Muscle of leg (tissue), 11 donors: ENCODE results near the gene IGFN1. TPM values are rescaled to one million over a fixed set of nuclear protein-coding genes. Genes with fewer than 3 reads are reported as not detected.

ENCODE experiments used
- DNase-seq: peaks from one replicate; pipeline ENCODE4 v3.0.0; 2013
- H3K27ac ChIP-seq: one replicate; pipeline ENCODE4 v1.5.1; 2013; ENCODE audit warnings: mild to moderate bottlenecking, low read length, control low read depth
- H3K27me3 ChIP-seq: one replicate; pipeline ENCODE4 v1.6.1; 2013; ENCODE audit warnings: low read length; ENCODE audit not compliant: control insufficient read depth, insufficient read depth
- H3K36me3 ChIP-seq: one replicate; pipeline ENCODE4 v1.6.1; 2013; ENCODE audit warnings: low read length; ENCODE audit not compliant: control insufficient read depth, insufficient read depth
- H3K4me1 ChIP-seq: one replicate; pipeline ENCODE4 v1.6.1; 2013; ENCODE audit warnings: low read length; ENCODE audit not compliant: control insufficient read depth, insufficient read depth
- H3K4me3 ChIP-seq: one replicate; pipeline ENCODE4 v1.5.1; 2013; ENCODE audit warnings: low read length, control low read depth
- H3K9me3 ChIP-seq: replicated peaks from 2 replicates; pipeline ENCODE4 v1.6.1; 2013; ENCODE audit warnings: low read depth, low read length; ENCODE audit not compliant: control insufficient read depth
- WGBS: methylation state at CpG from one replicate; pipeline ENCODE4 v1.1.5; 2013; ENCODE audit warnings: missing lambda C conversion rate; ENCODE audit not compliant: insufficient coverage; 5-methylcytosine and 5-hydroxymethylcytosine counted together
- polyA plus RNA-seq, 8 donors: library from polyadenylated mRNA; unstranded; fragments of 120-200 nt; gene quantifications; one replicate each; pipeline versions ENCODE4 v1.2.1 to v1.2.3, GENCODE V29; 2013; ENCODE audit warnings: inconsistent platforms in 1 of 8, low replicate concordance in 1 of 8; ENCODE audit not compliant: insufficient read length in 8 of 8, insufficient read depth in 1 of 8
- total RNA-seq: library from RNA; stranded (reverse); fragments of 120-200 nt; gene quantifications from one replicate; pipeline ENCODE4 v1.2.4, GENCODE V29; 2013

Gene IGFN1
- total and polyA plus RNA-seq, 9 donors = 0.72 to 4.3 (median 2.8) TPM

GRCh38 chr1:201172999-201173610 lies 17.5 kb upstream of the IGFN1 start:
- Histone ChIP-seq H3K27ac (peak overlapping the region; percentile 88), H3K9me3 (no peaks in the 10 kb centered on the region), H3K27me3 (no peaks in the 10 kb centered on the region), H3K4me3 (no peak overlapping the region), H3K36me3 (no peaks in the 10 kb centered on the region), H3K4me1 (peaks cover 27% of the 10 kb centered on the region)
- 74% methylated on average over 2 of the region's 4 CpGs for WGBS
- no peak for DNase-seq

GRCh38 chr1:201173736-201174135 lies 16.9 kb upstream of the IGFN1 start:
- no CpG with 5 or more reads among the region's 1 CpG for WGBS
- H3K9me3 ChIP-seq = no peaks in the 10 kb centered on the region
- H3K27me3 ChIP-seq = no peaks in the 10 kb centered on the region
- H3K27ac ChIP-seq = no peak overlapping the region
- no peak overlapping the region for H3K4me3 ChIP-seq
- H3K4me1 ChIP-seq = peaks cover 27% of the 10 kb centered on the region
- DNase-seq = no peak
- no peaks in the 10 kb centered on the region for H3K36me3 ChIP-seq

GRCh38 chr1:201175820-201176500 lies 14.7 kb upstream of the IGFN1 start:
- no peak overlapping the region for H3K27ac ChIP-seq
- DNase-seq = no peak
- H3K4me1 ChIP-seq = peaks cover 20% of the 10 kb centered on the region
- no CpG with 5 or more reads among the region's 7 CpGs for WGBS
- H3K27me3 ChIP-seq = no peaks in the 10 kb centered on the region
- no peak overlapping the region for H3K4me3 ChIP-seq
- H3K36me3 ChIP-seq = no peaks in the 10 kb centered on the region
- H3K9me3 ChIP-seq = no peaks in the 10 kb centered on the region

GRCh38 chr1:201176940-201177339 lies 13.7 kb upstream of the IGFN1 start:
- Histone ChIP-seq H3K9me3 (no peaks in the 10 kb centered on the region), H3K36me3 (no peaks in the 10 kb centered on the region), H3K4me3 (no peak overlapping the region), H3K27me3 (no peaks in the 10 kb centered on the region), H3K4me1 (peaks cover 14% of the 10 kb centered on the region), H3K27ac (no peak overlapping the region)
- 20% methylated on average over 1 of the region's 2 CpGs for WGBS
- DNase-seq = no peak

- no peak overlapping the region for H3K4me3 ChIP-seq
- H3K36me3 ChIP-seq = no peaks in the 10 kb centered on the region
- WGBS = 48% methylated on average over 3 of the region's 3 CpGs
- H3K27ac ChIP-seq = no peak overlapping the region
- peaks cover 7% of the 10 kb centered on the region for H3K4me1 ChIP-seq
- H3K27me3 ChIP-seq = no peaks in the 10 kb centered on the region
- no peak for DNase-seq
- H3K9me3 ChIP-seq = no peaks in the 10 kb centered on the region
Measured at GRCh38 chr1:201178718-201179117, 11.9 kb upstream of the IGFN1 start.

GRCh38 chr1:201180141-201180540 lies 10.5 kb upstream of the IGFN1 start:
- WGBS = no CpG with 5 or more reads among the region's 1 CpG
- DNase-seq = no peak
- H3K4me1 ChIP-seq = peaks cover 21% of the 10 kb centered on the region

GRCh38 chr1:201180901-201181300 lies 9.7 kb upstream of the IGFN1 start:
- peaks cover 25% of the 10 kb centered on the region for H3K4me1 ChIP-seq
- WGBS = 54% methylated on average over 5 of the region's 6 CpGs
- peak overlapping the region; percentile 43 for H3K27ac ChIP-seq
- H3K4me3 ChIP-seq = no peak overlapping the region
- no peaks in the 10 kb centered on the region for H3K9me3 ChIP-seq
- no peaks in the 10 kb centered on the region for H3K36me3 ChIP-seq
- DNase-seq = peak; percentile 54
- peaks cover 2% of the 10 kb centered on the region for H3K27me3 ChIP-seq

More at GRCh38 chr1:201180141-201180540, 10.5 kb upstream of the IGFN1 start:
- H3K27ac ChIP-seq = no peak overlapping the region
- no peaks in the 10 kb centered on the region for H3K36me3 ChIP-seq
- no peak overlapping the region for H3K4me3 ChIP-seq
- H3K9me3 ChIP-seq = no peaks in the 10 kb centered on the region
- H3K27me3 ChIP-seq = peaks cover 2% of the 10 kb centered on the region

GRCh38 chr1:201181323-201181722 lies 9.3 kb upstream of the IGFN1 start:
- Histone ChIP-seq H3K27me3 (peaks cover 2% of the 10 kb centered on the region), H3K27ac (peak overlapping the region; percentile 43), H3K36me3 (no peaks in the 10 kb centered on the region), H3K4me1 (peaks cover 25% of the 10 kb centered on the region), H3K9me3 (no peaks in the 10 kb centered on the region), H3K4me3 (no peak overlapping the region)
- DNase-seq = no peak
- WGBS = no CpG with 5 or more reads among the region's 1 CpG

GRCh38 chr1:201181726-201182125 lies 8.9 kb upstream of the IGFN1 start:
- Histone ChIP-seq H3K36me3 (no peaks in the 10 kb centered on the region), H3K4me3 (no peak overlapping the region), H3K27me3 (peaks cover 2% of the 10 kb centered on the region), H3K9me3 (no peaks in the 10 kb centered on the region), H3K4me1 (peaks cover 24% of the 10 kb centered on the region), H3K27ac (no peak overlapping the region)
- WGBS = no CpG with 5 or more reads among the region's 2 CpGs
- no peak for DNase-seq

- DNase-seq = no peak
- Histone ChIP-seq H3K4me1 (peaks cover 21% of the 10 kb centered on the region), H3K27me3 (peaks cover 2% of the 10 kb centered on the region), H3K4me3 (no peak overlapping the region), H3K27ac (no peak overlapping the region), H3K36me3 (no peaks in the 10 kb centered on the region), H3K9me3 (no peaks in the 10 kb centered on the region)
- WGBS = 100% methylated on average over 1 of the region's 3 CpGs
Measured at GRCh38 chr1:201183209-201183608, 7.4 kb upstream of the IGFN1 start.
